NCI-H460 (cell line): ENCODE measurements around the gene EP400. TPM values are rescaled to one million over a fixed set of nuclear protein-coding genes. Genes with fewer than 3 reads are reported as not detected.

Experiments
- DNase-seq: peaks from one replicate; pipeline ENCODE4 v3.0.0-alpha.2; 2016; ENCODE audit warnings: low read depth; ENCODE audit errors: extremely low read depth
- total RNA-seq: library from RNA; depleted of rRNA; stranded (reverse); fragments of >200 nt; shearing (Covaris generic); gene quantifications from 2 replicates; pipeline ENCODE4 v1.2.3, GENCODE V29; 2014

The EP400 gene
- total RNA-seq, 1 experiment from 2014 or later, result 12.5 TPM

- DNase-seq, result no peak
Measured at GRCh38 chr12:131912518-131913274, 37.0 kb upstream of the EP400 start.

- DNase-seq, result no peak
Measured at GRCh38 chr12:131913666-131914065, 36.1 kb upstream of the EP400 start.

- DNase-seq, result no peak
Measured at GRCh38 chr12:131914179-131914702, 35.5 kb upstream of the EP400 start.

GRCh38 chr12:131915000-131915689, 34.6 kb upstream of the EP400 start:
- no peak for DNase-seq

- DNase-seq, result no peak
Measured at GRCh38 chr12:131915823-131916222, 33.9 kb upstream of the EP400 start.

- DNase-seq, result no peak
Measured at GRCh38 chr12:131916306-131917138, 33.2 kb upstream of the EP400 start.

- DNase-seq, result no peak
Measured at GRCh38 chr12:131917139-131917710, 32.5 kb upstream of the EP400 start.

- DNase-seq, result no peak
Measured at GRCh38 chr12:131917711-131918306, 31.9 kb upstream of the EP400 start.

GRCh38 chr12:131918311-131919050, 31.3 kb upstream of the EP400 start:
- DNase-seq, result no peak

GRCh38 chr12:131919051-131919347, 30.7 kb upstream of the EP400 start:
- DNase-seq, result no peak

- DNase-seq, result no peak
Measured at GRCh38 chr12:131919366-131920156, 30.2 kb upstream of the EP400 start.

- no peak for DNase-seq
Measured at GRCh38 chr12:131920157-131920508, 29.6 kb upstream of the EP400 start.

GRCh38 chr12:131920902-131921840, 28.6 kb upstream of the EP400 start:
- no peak for DNase-seq

- DNase-seq, result no peak
Measured at GRCh38 chr12:131921866-131922769, 27.6 kb upstream of the EP400 start.

GRCh38 chr12:131922772-131923171, 27.0 kb upstream of the EP400 start:
- no peak for DNase-seq

- DNase-seq, result no peak
Measured at GRCh38 chr12:131923260-131923659, 26.5 kb upstream of the EP400 start.
